ENCODE data around the gene OSGEP.
A peak's percentile ranks its signal among the peaks of the same experiment; 100 is the strongest.
"Not testable (repeated sequence)": the region's sequence is repeated elsewhere in the genome, so short reads cannot be mapped to it uniquely, and the experiment has no call there.

OSGEP gene

GRCh38 chr14:20469890-20470602 is 15.4 kb upstream of the OSGEP start:
- DNase-seq (ENCODE audit: low spot score): peak; percentile 68

DNA sequence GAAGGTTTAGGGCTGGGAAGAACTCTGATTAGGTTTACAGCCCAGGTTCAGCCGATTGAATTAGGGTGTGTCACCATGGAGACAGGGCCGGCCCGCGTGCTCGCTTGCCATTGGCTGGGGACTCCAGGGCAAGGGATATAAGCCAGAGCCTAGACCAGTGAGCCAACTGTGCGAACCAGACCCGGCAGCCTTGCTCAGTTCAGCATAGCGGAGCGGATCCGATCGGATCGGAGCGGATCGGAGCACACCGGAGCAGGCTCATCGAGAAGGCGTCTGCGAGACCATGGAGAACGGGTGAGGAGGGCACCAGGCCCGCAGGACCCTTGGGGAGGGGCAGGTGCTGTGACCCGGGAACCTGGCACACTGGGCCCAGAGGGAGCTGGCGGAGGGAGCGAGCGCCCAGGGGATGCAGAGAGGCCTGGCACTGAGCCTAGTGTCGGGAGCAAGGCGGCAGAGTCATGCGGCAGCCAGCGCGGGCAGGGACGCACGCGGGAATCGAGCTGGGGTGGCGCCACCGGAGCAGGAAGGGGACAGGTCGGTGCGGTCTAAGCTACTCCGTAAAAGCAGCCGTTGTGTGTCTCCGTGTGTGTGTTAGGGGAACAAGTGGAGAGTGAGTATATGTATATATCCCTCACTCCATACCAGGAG is 14.8 kb upstream of the OSGEP start, which contains the start of gene PNP:
PNP (plus strand) TSS at position 165 of the 648 bp plus-strand sequence; CDS start at position 284, 119 bp downstream.
- peak; percentile 92 for DNase-seq (ENCODE audit: low spot score)

DNA sequence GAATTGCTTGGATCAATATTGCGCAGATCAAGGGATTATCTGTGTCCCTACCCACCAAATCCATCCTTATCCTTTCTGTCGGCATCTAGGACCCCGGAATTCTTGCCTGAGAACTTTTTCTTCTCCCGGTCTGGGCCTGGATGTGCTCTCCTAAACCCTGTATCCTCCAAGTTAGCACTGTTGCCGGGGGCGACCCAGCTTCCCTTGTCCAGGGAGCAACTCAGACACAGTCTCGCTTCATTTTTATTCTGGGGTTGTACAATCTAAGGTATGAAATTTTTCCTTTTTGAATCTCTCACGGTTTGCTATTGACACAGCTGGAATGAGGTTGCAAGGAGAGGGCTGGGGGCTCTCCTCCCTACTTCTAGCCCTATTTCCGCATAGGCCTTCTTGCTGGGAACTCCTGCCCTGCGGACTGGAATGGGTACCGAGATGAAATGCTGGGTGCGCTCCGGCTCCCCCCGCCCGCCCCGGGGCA is 14.2 kb upstream of the OSGEP start:
- DNase-seq (ENCODE audit: low spot score): no peak

- DNase-seq (ENCODE audit: low spot score): peak; percentile 99
Observed at GRCh38 chr14:20461225-20462141, 6.9 kb upstream of the OSGEP start, which contains the start of gene PIP4P1. Gene PIP4P1 (minus strand): TSS chr14:20461434. CDS start chr14:20461325, 109 bp downstream.

- DNase-seq (ENCODE audit: low spot score): peak; percentile 42
Observed at GRCh38 chr14:20460458-20461224, 6.0 kb upstream of the OSGEP start.

DNA sequence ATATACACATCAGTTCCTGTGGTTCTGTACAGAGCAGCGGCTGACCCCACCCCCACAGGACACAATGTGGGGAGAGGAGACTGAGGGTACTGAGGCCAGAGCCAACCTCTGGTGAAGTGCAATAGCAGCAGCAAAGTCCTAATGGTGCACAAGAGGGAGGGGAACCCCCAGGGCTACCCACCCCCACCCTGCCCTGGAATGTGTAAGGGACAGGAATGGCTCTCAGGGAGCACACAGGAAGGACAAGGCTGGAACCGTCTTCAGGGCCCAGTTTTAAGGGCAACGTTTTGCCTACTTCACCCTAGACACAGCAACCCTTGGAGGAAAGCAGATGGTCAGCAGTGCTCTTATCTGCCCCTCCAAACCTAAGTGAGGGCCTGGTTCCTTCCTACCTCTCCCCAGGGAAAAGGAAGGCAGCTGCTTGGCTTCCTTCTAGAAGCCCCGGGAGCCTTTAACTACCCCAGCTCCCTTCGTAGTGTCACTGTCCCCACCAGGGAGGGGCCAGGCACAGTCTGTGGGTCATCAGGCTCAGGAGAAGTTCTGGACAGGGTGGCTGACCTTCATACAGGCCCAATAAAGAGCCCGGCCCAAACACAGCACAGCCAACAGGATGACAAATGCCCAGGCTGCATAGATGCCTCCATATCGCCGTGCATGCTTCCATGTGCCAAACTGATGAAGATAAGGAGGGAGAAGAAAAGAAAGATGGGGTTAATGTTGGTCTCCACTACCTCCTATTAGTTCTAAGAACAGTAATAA is 3.6 kb upstream of the OSGEP start:
- DNase-seq (ENCODE audit: low spot score): no peak

- DNase-seq (ENCODE audit: low spot score): no peak
Observed at GRCh38 chr14:20456971-20457370, 2.4 kb upstream of the OSGEP start.

GRCh38 chr14:20455355-20456300 is 1.0 kb upstream of the OSGEP start:
- no peak for DNase-seq (ENCODE audit: low spot score)

DNA sequence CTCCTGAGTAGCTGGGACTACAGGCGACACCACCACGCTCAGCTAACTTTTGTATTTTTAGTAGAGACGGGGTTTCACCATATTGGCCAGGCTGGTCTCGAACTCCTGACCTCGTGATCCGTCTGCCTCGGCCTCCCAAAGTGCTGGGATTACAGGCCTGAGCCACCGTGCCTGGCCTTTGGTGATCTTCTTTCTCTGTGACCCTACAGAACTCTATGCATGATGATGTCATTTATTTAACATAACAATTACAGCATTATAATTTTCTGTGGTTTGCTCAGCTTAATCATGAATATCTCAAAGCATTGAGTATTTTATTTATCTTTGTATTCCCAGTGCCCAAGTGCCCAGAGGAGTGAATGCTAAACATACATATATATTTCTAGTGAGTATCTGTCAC is 1.8 kb downstream of the OSGEP start:
- DNase-seq (ENCODE audit: low spot score): not testable (repeated sequence)

GRCh38 chr14:20446889-20447288 is 7.7 kb downstream of the OSGEP start:
- no peak for DNase-seq (ENCODE audit: low spot score)

- not testable (repeated sequence) for DNase-seq (ENCODE audit: low spot score)
Observed at GRCh38 chr14:20443650-20444049, 11.0 kb downstream of the OSGEP start.

DNA sequence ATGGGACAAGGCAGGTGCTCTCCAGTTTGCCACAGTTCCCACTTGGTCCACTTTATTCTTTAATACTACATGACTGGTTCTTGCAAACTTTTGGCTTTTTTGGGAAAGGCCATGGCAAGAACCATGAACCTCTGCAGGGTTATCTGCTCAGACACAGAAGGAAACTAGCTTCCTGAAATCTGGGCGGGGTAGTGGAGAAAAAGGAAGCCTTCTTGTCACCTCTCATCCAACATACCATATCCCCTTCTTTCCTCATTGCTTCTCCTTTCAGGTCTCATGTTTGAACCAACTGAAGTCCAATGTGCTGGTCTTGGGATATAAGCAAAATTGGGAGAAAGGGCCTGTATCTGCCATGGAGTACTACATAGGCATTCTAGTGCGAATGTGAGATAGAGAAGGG is 13.2 kb downstream of the OSGEP start:
- DNase-seq (ENCODE audit: low spot score): no peak

DNA sequence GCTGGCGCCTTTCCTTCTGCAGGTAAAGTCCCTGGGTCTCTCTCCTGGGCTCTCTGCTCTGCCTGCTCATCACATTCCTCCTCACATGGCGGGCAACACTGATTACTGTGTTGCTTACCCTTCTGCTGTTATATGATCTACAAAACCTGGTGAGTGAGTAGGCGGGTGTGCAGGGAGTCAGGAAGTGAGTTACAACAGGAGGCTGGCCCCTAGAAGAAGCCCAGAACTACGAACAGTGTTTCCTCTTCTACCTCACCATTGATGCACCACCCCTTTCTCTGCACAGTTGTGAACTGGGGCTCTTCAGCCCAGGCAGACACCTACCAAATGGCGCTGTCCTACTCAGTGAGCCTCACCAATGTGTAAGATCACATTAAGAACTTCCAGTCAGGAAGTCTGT is 13.7 kb downstream of the OSGEP start:
- DNase-seq (ENCODE audit: low spot score): no peak

DNA sequence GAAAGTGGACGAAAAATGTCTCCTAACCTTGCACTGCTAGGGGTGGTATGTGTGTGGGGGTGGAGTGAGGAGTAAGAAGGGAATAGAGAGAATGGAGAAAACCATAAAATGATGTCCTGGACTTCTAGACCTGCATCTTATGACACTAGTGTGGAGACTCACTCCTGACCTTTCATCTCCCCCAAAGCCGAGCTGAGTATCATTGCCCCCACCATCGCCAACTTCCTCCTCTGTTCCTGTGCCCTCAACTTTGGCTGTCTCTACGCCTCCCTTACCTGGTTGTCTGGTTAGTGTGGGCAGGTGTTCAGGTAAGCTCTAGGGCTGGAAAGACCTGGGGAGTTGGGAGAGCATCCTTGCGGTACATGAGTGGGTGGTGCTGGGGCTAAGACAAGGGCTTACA is 14.1 kb downstream of the OSGEP start:
- no peak for DNase-seq (ENCODE audit: low spot score)

DNA sequence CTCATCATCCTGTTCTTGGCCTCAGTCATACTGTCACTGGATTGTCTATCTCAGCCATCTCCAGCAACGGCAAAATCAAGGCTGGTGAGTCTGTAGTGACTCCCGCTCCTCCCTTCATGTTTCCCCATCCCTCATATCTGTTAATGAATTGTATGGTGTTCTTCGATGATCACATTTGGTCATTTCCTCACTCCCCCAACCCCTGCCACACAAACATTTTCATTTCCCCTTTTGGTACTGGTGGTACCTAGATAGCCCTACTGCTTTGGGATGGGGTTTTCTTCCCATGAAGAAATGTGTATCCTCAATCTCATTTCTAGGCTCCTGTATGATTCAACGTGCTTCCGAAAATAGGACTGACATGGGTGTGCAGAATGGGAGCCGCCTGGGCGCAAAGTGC is 15.9 kb downstream of the OSGEP start:
- DNase-seq (ENCODE audit: low spot score): no peak

DNA sequence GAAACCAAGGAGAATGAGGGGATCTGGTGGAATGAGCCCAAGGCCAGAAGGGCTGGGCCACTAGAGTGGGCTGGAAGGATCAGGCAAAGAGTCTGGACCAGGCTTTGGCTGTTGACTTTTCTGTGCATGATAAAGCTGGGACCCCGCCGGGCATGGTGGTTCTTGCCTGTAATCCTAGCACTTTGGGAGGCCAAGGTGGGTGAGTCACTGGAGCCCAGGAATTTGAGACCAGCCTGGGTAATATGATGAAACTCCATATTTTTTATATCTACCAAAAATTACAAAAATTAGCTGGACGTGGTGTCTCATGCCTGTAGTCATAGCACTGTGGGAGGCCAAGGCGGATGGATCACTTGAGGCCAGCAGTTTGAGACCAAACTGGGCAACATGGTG is 18.3 kb downstream of the OSGEP start:
- DNase-seq (ENCODE audit: low spot score): no peak

GRCh38 chr14:20435582-20436362 is 18.8 kb downstream of the OSGEP start, which contains the start of gene KLHL33:
Gene KLHL33 (minus strand): TSS chr14:20436166. CDS start chr14:20435811, 355 bp downstream.
- no peak for DNase-seq (ENCODE audit: low spot score)

DNA sequence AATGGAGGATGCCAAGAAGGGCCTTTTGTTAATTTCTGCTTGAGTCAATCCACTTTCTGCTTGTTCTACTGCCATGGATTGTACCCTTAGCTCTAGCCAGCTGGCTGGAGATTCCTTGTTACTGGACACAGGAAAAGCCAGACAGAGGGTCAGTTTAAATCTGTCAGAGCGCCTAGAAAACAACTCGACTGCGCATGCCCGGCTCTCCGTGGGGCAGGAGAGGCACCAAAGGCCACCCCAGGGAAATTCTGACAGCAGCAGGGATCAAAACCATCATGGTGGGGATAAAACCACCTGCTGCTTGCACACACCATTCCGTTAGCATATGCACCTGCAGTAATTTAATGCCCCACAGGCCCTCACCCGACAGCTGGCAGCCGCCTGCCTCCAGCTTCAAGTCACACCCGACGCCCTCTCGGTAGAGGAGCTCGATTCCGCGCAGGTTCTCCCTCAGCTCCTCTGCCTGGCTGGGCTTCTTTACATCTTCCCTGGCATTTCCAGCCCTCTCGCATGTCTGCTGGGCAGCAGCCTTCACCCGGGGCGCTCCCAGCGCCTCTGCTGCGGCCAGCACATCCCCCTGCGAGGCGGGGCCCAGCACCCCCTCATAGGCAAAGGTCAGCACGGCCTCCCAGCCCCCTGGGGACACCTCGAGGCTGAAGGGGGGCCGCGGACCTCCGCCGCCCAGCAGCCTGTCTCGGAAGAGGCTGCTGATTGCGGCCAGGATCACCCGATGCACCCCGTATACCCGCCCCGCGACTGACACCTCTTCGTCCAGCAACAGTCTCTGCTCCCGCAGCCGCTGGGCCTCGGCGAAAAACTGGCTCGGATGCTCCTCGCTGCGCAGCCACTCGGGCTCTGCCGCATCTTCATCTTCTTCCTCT is 19.7 kb downstream of the OSGEP start:
- no peak for DNase-seq (ENCODE audit: low spot score)

Data from LoVo (cell line).